Lung (tissue), 12 donors: ENCODE results near the gene CLK4. TPM values are rescaled to one million over a fixed set of nuclear protein-coding genes. Genes with fewer than 3 reads are reported as not detected.

Source experiments
- ATAC-seq: fragments of 200-7000 bp; cut with Tn5 transposase; one replicate; pipeline ENCODE4 v1.9.1; 2020; ENCODE audit warnings: moderate number of reproducible peaks; ENCODE audit not compliant: insufficient read depth, low FRiP score
- DNase-seq, 3 donors: peaks; one replicate each; pipeline ENCODE4 v3.0.0-alpha.2; 2013 to 2017
- H3K27ac ChIP-seq, 2 donors: one replicate each; pipeline ENCODE4 v1.5.1; 2013; ENCODE audit warnings: mild to moderate bottlenecking in 2 of 2, moderate library complexity in 2 of 2, control low read depth in 1 of 2, inconsistent platforms in 1 of 2, low read depth in 1 of 2, low read length in 1 of 2
- H3K27me3 ChIP-seq, 3 donors: one replicate each; pipeline ENCODE4 v1.5.1; 2013; ENCODE audit warnings: low read length in 2 of 3; ENCODE audit not compliant: control insufficient read depth in 3 of 3, insufficient read depth in 3 of 3
- H3K36me3 ChIP-seq, 4 donors: one replicate each; pipeline ENCODE4 v1.5.1; 2013; ENCODE audit warnings: low read length in 4 of 4, mild to moderate bottlenecking in 1 of 4, moderate library complexity in 1 of 4; ENCODE audit not compliant: control insufficient read depth in 4 of 4, insufficient read depth in 4 of 4
- H3K4me1 ChIP-seq, 5 donors: one replicate each; pipeline ENCODE4 v1.5.1; 2013; ENCODE audit warnings: low read length in 5 of 5, mild to moderate bottlenecking in 2 of 5, moderate library complexity in 1 of 5; ENCODE audit not compliant: control insufficient read depth in 5 of 5, insufficient read depth in 5 of 5
- H3K4me3 ChIP-seq: one replicate; pipeline ENCODE4 v1.5.1; 2013; ENCODE audit warnings: mild to moderate bottlenecking, control low read depth, moderate library complexity
- H3K9ac ChIP-seq, 2 donors: one replicate each; pipeline ENCODE4 v1.5.1; 2013; ENCODE audit warnings: low read length in 2 of 2, control low read depth in 1 of 2; ENCODE audit not compliant: insufficient read depth in 1 of 2
- H3K9me3 ChIP-seq, 4 donors: one replicate each; pipeline ENCODE4 v1.5.1; 2013; ENCODE audit warnings: low read length in 3 of 4, mild to moderate bottlenecking in 1 of 4, moderate library complexity in 1 of 4; ENCODE audit not compliant: control insufficient read depth in 4 of 4, insufficient read depth in 3 of 4
- WGBS, 2 donors: extraction: QIAGEN DNeasy Blood & Tissue Kit; methylation state at CpG; one replicate each; pipeline ENCODE4 v1.1.7; 2013; 5-methylcytosine and 5-hydroxymethylcytosine counted together
- polyA plus RNA-seq, 2 donors: library from polyadenylated mRNA; stranded (reverse); fragments of 200-250 nt; gene quantifications; one replicate each; pipeline ENCODE4 v1.2.1, GENCODE V29; 2013
- total RNA-seq, 2 donors: library from RNA; depleted of rRNA in 1 of 2; stranded (reverse); fragments of >200 nt in 1 of 2; gene quantifications; one replicate each; pipeline ENCODE4 v1.2.1, GENCODE V29; 2014 to 2021
- TF ChIP-seq, protein P1 (sequence below): IDR thresholded peaks from 2 replicates; pipeline ENCODE4 v1.5.1; 2012; ENCODE audit warnings: mild to moderate bottlenecking; ENCODE audit errors: control extremely low read depth, extremely low read depth
- donor health status: control.
- donor health status: control.
- donor health status: Bipolar disorder and iron deficiency.
- donor health status: healthy.
- donor health status: DM: yes; HTN: yes; CAD: no.

The CLK4 gene
- total and polyA plus RNA-seq, 4 donors: 12.6 to 85.7 (median 28.5) TPM

DNA sequence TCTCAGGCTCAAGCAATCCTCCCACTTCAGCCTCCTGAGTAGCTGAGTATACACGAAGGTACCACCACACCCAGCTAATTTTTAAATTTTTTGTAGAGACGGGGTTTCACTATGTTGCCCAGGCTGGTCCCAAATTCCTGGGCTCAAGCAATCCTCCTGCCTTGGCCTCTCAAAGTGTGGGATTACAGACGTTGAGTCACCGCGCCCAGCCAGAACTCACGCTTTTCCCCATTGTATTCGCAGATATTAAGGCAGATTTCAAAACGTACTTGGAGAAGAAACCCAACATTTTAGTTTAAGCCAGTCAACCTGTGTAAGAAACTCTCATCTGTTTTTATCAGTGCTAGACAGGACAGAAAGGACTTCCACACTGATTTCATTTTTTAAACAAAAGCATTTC, 63.2 kb downstream of the CLK4 start:
- Histone ChIP-seq H3K27me3 (peaks cover 0 to 10% (median 0%) of the 10 kb centered on the region in 3 donors), H3K9me3 (peaks cover 0 to 3% (median 0%) of the 10 kb centered on the region in 4 donors), H3K36me3 (no peaks in the 10 kb centered on the region), H3K4me1 (peaks cover 0 to 25% (median 0%) of the 10 kb centered on the region in 5 donors), H3K9ac (no peak overlapping the region), H3K27ac (no peak overlapping the region), H3K4me3 (no peak overlapping the region)
- TF ChIP-seq, protein P1, sequence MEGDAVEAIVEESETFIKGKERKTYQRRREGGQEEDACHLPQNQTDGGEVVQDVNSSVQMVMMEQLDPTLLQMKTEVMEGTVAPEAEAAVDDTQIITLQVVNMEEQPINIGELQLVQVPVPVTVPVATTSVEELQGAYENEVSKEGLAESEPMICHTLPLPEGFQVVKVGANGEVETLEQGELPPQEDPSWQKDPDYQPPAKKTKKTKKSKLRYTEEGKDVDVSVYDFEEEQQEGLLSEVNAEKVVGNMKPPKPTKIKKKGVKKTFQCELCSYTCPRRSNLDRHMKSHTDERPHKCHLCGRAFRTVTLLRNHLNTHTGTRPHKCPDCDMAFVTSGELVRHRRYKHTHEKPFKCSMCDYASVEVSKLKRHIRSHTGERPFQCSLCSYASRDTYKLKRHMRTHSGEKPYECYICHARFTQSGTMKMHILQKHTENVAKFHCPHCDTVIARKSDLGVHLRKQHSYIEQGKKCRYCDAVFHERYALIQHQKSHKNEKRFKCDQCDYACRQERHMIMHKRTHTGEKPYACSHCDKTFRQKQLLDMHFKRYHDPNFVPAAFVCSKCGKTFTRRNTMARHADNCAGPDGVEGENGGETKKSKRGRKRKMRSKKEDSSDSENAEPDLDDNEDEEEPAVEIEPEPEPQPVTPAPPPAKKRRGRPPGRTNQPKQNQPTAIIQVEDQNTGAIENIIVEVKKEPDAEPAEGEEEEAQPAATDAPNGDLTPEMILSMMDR: no peak
- WGBS, 2 donors: 82 to 84% methylated on average over 8 of the region's 8 CpGs
- DNase-seq (no peak), ATAC-seq (no peak)

DNA sequence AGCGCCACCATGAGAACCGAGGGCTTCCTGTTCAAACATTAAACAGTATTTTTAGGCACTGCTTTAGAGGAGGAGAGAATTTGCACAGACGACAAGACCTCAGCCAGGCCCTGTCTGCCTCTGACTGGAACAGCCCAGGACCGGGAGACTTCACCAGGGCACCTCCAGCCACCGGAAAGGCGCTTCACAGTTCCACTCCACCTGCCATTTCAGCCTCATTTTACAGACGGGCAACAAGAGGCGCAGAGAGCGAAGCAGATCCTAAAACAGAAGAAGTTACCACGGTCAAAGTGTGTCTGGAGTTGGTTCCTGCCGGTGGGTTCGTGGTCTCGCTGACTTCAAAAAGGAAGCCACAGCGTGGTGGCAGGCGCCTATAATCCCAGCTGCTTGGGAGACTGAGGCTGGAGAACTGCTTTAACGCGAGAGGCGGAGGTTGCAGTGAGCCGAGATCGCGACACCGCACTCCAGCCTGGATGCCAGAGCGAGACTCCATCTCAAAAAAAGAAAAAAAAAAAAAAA, 65.0 kb downstream of the CLK4 start:
- Histone ChIP-seq H3K27ac (no peak overlapping the region), H3K9me3 (peaks cover 0 to 3% (median 0%) of the 10 kb centered on the region in 4 donors), H3K4me3 (no peak overlapping the region), H3K27me3 (peaks cover 0 to 10% (median 0%) of the 10 kb centered on the region in 3 donors), H3K36me3 (no peaks in the 10 kb centered on the region), H3K4me1 (peaks cover 0 to 25% (median 0%) of the 10 kb centered on the region in 5 donors), H3K9ac (no peak overlapping the region)
- 53 to 73% methylated on average over 23 of the region's 23 CpGs for WGBS, 2 donors
- DNase-seq: no peak
- ATAC-seq: no peak
- TF ChIP-seq, protein P1: no peak

DNA sequence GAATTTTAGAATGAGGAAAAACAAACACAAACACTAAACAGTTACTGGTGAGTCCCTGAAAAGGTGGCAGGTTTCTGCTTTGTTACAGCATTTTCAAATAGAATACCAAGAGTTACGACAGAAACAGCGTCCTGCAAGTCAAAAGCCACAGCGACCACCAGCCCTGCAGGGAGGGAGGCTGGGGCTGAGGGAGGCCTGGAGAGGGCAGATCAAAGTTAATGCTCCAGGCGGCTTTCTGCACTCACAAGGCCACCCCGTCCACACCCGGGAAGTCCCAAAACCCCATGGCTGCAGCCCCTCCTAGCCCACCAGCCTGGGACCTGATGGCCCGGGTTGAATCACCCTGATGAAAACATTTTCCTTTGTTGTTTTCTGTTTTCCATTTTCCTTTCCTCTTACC, 65.9 kb downstream of the CLK4 start:
- TF ChIP-seq, protein P1: no peak
- Histone ChIP-seq H3K9ac (no peak overlapping the region), H3K4me3 (no peak overlapping the region), H3K27ac (no peak overlapping the region), H3K36me3 (no peaks in the 10 kb centered on the region), H3K27me3 (peaks cover 0 to 10% (median 0%) of the 10 kb centered on the region in 3 donors), H3K4me1 (peaks cover 0 to 25% (median 0%) of the 10 kb centered on the region in 5 donors), H3K9me3 (peaks cover 0 to 3% (median 0%) of the 10 kb centered on the region in 4 donors)
- DNase-seq (no peak), ATAC-seq (no peak)
- 66 to 77% methylated on average over 7 of the region's 7 CpGs for WGBS, 2 donors

DNA sequence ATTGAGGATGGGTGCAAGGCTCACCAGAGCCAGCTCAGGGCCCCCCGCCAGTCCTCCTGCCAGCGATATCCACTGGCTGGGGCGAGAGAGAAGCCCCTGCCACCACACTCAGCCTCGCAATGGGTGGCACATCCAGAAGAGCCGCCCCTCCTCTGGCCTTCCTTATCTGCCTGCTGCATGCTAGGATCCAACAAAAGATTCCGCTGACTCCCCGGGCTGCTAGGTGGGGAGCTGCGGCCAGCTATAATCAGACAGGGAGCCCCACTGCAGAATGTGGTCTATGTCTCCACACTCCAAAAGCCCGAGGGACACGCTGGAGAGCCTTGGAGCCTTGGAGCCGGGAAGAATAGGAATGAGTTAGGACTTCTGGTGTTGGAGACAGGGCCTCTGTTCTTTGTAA, 69.4 kb downstream of the CLK4 start:
- WGBS, 2 donors: 91 to 98% methylated on average over 11 of the region's 11 CpGs
- ATAC-seq (no peak), DNase-seq (no peak)
- H3K36me3 ChIP-seq: no peaks in the 10 kb centered on the region
- H3K9me3 ChIP-seq: peaks cover 0 to 3% (median 0%) of the 10 kb centered on the region in 4 donors
- H3K27me3 ChIP-seq: no peaks in the 10 kb centered on the region
- TF ChIP-seq, protein P1: no peak
- H3K27ac ChIP-seq: no peak overlapping the region
- H3K9ac ChIP-seq: no peak overlapping the region
- peaks cover 0 to 14% (median 0%) of the 10 kb centered on the region in 5 donors for H3K4me1 ChIP-seq
- no peak overlapping the region for H3K4me3 ChIP-seq
